Measurements from ENCODE around the gene CYFIP1. TPM values are rescaled to one million over a fixed set of nuclear protein-coding genes. Genes with fewer than 3 reads are reported as not detected.
A peak's percentile ranks its signal among the peaks of the same experiment; 100 is the strongest.

Gene CYFIP1
- 143 TPM for total RNA-seq (2021; ENCODE audit: unreplicated experiment)
- polyA plus RNA-seq (2012), result 111 and 117 TPM in 2 replicates
- Bru-seq, nascent RNA, result percentile 76 among the genes with signal in this experiment
- BruChase-seq, experiment 1, labeled RNA remaining after a 6-hour chase, result percentile 84 among the genes with signal in this experiment
- BruChase-seq, experiment 2, labeled RNA remaining after a 2-hour chase, result percentile 77 among the genes with signal in this experiment
- long read RNA-seq, full-length matches to known transcripts, result 174 of 345 reads
- long read RNA-seq, partial matches to known transcripts, result 123 of 345 reads
- long read RNA-seq, other reads (novel, unspliced or antisense), result 48 of 345 reads

DNA sequence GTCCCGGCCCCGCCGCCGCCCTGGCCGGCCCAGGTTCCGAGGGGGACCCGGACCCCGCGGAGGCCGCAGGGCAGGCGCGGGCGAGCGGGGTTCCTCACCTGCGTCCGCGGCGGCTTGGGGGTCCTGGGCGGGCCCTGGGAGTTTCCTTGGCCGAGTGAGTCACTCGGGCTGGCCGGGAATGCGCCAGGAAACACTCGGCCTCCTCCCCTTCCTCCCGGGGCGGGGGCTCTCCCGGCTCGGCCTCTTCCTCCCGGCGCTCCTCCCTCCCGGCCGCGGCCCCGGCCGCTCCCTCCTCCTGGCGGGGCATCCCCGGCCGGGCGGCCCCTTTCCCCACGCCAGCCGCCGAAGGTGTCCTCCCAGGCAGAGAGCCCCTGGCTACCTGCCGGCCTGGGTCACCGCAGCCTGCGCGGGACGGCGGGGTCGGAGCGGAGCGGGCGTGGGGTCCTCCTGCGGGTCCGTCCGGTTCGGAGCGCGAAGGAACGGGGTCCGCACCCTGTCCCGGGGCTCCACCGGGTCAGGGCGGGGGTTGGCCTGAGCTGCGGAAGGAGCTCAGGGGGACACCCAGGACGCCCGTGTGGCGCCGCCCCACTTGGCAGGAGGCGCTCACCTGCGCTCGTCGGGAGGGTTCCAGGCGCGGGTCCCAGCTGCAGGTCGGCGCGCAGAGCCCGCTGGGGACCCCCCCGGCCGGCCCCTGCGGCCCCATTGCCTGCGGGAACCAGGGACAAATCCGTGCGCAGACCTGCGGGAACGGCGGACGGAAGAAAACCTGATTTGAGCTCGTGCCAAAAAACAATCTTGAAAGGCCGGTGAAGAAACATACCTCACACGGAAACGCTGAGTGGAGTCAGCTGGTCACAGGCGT lies at the start of gene CYFIP1:
CYFIP1 (minus strand) TSS at position 180 of the 862 bp plus-strand sequence. CDS start 33,083 bp downstream, outside the sequence.
- H3K79me2 ChIP-seq (ENCODE audit: insufficient read depth, low read length), result peaks cover 45% of the 10 kb centered on the region
- ChIA-PET CTCF (no interaction called here), POLR2A (no interaction called here), RAD21 (ENCODE audit: low non-redundant PET in 1 of 2, low total read pairs in 2 of 2, uncharacterized antibody in 2 of 2, unreplicated experiment in 2 of 2) (no interaction called here)
- peak within 1 kb of the TSS; percentile 91 to 95 for H3K4me3 ChIP-seq (replicated peaks in 1 of 2; ENCODE audit: low read depth in 1 of 2, low read length in 2 of 2)
- intact Hi-C loops (cut with micrococcal nuclease), result loop anchor here (5.0 kb wide), 1 partner anchor 83 kb away; no protein-coding TSS in a partner anchor
- H3K4me2 ChIP-seq (ENCODE audit: low read length), result peak within 1 kb of the TSS; percentile 87
- H3K9ac ChIP-seq (ENCODE audit: low read length), result peak within 1 kb of the TSS; percentile 80
- no TSS peak for BruUV-seq (replicated peaks)
- DNase-seq (ENCODE audit: low read depth, low spot score) (peak; percentile 61), ATAC-seq (peak; percentile 87)
- H3K27me3 ChIP-seq (ENCODE audit: insufficient read depth, low read length), result no peaks in the 10 kb centered on the region
- H2AFZ ChIP-seq (ENCODE audit: low read depth, low read length, poor library complexity, severe bottlenecking), result no peak within 1 kb of the TSS
- H3K27ac ChIP-seq (ENCODE audit: low read depth, low read length), result peak within 1 kb of the TSS; percentile 93
- H3K9me2 ChIP-seq (ENCODE audit: insufficient read depth), result no peaks in the 10 kb centered on the region
- H4K20me1 ChIP-seq (ENCODE audit: insufficient read depth), result peaks cover 11% of the 10 kb centered on the region; the same call in 1 of the 2 replicates
- peaks cover 15 to 23% of the 10 kb centered on the region in 2 experiments for H3K4me1 ChIP-seq (ENCODE audit: control insufficient read depth in 1 of 2, insufficient read depth in 2 of 2, low read length in 2 of 2)
- TF ChIP-seq, protein P1, sequence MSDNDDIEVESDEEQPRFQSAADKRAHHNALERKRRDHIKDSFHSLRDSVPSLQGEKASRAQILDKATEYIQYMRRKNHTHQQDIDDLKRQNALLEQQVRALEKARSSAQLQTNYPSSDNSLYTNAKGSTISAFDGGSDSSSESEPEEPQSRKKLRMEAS (IDR thresholded peaks at IDR 0.05), result peak; percentile 9; the same call in 1 of the 2 replicates
- TF ChIP-seq JUND (IDR thresholded peaks at IDR 0.05) (peak; percentile 29; the same call in 1 of the 2 replicates), FOSL1 (IDR thresholded peaks at IDR 0.05; ENCODE audit: low read depth) (0 out of 2 replicates have a peak, but pooled peaks have one; percentile 25), POLR2A (IDR thresholded peaks at IDR 0.05; ENCODE audit: borderline replicate concordance, extremely low read depth, insufficient read depth, insufficient read length) (no peak), POLR2AphosphoS5 (IDR thresholded peaks at IDR 0.05; ENCODE audit: low read depth, low read length) (peak; percentile 64), ZFX (IDR thresholded peaks at IDR 0.05) (peak; percentile 67), TCF7L2 (IDR thresholded peaks at IDR 0.05; ENCODE audit: borderline replicate concordance, extremely low read depth, insufficient read depth, insufficient read length) (no peak)
- no peaks in the 10 kb centered on the region for H3K36me3 ChIP-seq (ENCODE audit: control insufficient read depth in 1 of 2, insufficient read depth in 2 of 2, low read length in 2 of 2)
- no peaks in the 10 kb centered on the region for H3K9me3 ChIP-seq (ENCODE audit: control insufficient read depth in 1 of 2, insufficient read depth in 1 of 2, low read depth in 1 of 2, low read length in 2 of 2)

DNA sequence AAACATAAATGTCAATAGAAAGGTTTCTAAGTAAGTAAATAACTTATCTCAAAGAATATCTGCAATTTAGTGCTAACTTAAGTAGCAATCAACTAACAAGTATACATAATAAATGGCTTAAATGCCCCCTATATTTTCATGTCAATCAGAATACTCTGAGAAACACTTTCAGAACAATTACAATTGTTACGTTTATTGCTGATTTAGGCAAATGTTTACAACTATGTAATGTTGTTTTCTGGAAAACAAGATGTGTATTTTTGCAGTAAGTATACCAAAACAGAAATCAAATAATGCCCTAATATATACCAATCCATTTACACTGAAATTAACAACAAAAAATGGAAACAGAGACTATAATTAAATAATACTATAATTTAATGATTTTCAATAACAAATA lies 46.0 kb upstream of the CYFIP1 start:
- Histone ChIP-seq H3K9me2 (ENCODE audit: insufficient read depth) (no peaks in the 10 kb centered on the region), H2AFZ (ENCODE audit: low read depth, low read length, poor library complexity, severe bottlenecking) (no peak overlapping the region), H3K4me1 (ENCODE audit: control insufficient read depth in 1 of 2, insufficient read depth in 2 of 2, low read length in 2 of 2) (no peaks in the 10 kb centered on the region), H3K4me3 (replicated peaks in 1 of 2; ENCODE audit: low read depth in 1 of 2, low read length in 2 of 2) (no peak overlapping the region), H3K36me3 (ENCODE audit: control insufficient read depth in 1 of 2, insufficient read depth in 2 of 2, low read length in 2 of 2) (peaks cover 45 to 89% of the 10 kb centered on the region in 2 experiments), H3K4me2 (ENCODE audit: low read length) (no peak overlapping the region), H3K79me2 (ENCODE audit: insufficient read depth, low read length) (no peaks in the 10 kb centered on the region), H3K27ac (ENCODE audit: low read depth, low read length) (no peak overlapping the region), H4K20me1 (ENCODE audit: insufficient read depth) (no peaks in the 10 kb centered on the region), H3K27me3 (ENCODE audit: insufficient read depth, low read length) (no peaks in the 10 kb centered on the region), H3K9me3 (ENCODE audit: control insufficient read depth in 1 of 2, insufficient read depth in 1 of 2, low read depth in 1 of 2, low read length in 2 of 2) (no peaks in the 10 kb centered on the region), H3K9ac (ENCODE audit: low read length) (no peak overlapping the region)
- CTCF ChIA-PET, result no interaction called here
- POLR2A ChIA-PET, result no interaction called here
- no peak for ATAC-seq
- no peak for DNase-seq (ENCODE audit: low read depth, low spot score)
- intact Hi-C loops (cut with micrococcal nuclease), result no loop called here
- RAD21 ChIA-PET (ENCODE audit: low non-redundant PET in 1 of 2, low total read pairs in 2 of 2, uncharacterized antibody in 2 of 2, unreplicated experiment in 2 of 2), result no interaction called here
- no TSS peak for BruUV-seq (replicated peaks)
- TF ChIP-seq EZH2phosphoT487 (IDR thresholded peaks at IDR 0.05; ENCODE audit: borderline replicate concordance), result no peak
- TF ChIP-seq SRF (IDR thresholded peaks at IDR 0.05; ENCODE audit: low read depth), result no peak
- TF ChIP-seq, protein P2, sequence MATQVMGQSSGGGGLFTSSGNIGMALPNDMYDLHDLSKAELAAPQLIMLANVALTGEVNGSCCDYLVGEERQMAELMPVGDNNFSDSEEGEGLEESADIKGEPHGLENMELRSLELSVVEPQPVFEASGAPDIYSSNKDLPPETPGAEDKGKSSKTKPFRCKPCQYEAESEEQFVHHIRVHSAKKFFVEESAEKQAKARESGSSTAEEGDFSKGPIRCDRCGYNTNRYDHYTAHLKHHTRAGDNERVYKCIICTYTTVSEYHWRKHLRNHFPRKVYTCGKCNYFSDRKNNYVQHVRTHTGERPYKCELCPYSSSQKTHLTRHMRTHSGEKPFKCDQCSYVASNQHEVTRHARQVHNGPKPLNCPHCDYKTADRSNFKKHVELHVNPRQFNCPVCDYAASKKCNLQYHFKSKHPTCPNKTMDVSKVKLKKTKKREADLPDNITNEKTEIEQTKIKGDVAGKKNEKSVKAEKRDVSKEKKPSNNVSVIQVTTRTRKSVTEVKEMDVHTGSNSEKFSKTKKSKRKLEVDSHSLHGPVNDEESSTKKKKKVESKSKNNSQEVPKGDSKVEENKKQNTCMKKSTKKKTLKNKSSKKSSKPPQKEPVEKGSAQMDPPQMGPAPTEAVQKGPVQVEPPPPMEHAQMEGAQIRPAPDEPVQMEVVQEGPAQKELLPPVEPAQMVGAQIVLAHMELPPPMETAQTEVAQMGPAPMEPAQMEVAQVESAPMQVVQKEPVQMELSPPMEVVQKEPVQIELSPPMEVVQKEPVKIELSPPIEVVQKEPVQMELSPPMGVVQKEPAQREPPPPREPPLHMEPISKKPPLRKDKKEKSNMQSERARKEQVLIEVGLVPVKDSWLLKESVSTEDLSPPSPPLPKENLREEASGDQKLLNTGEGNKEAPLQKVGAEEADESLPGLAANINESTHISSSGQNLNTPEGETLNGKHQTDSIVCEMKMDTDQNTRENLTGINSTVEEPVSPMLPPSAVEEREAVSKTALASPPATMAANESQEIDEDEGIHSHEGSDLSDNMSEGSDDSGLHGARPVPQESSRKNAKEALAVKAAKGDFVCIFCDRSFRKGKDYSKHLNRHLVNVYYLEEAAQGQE (IDR thresholded peaks at IDR 0.05; ENCODE audit: low read depth), result no peak
- TF ChIP-seq POLR2AphosphoS5 (IDR thresholded peaks at IDR 0.05; ENCODE audit: low read depth, low read length), result no peak
- no peak for TF ChIP-seq RAD21 (IDR thresholded peaks at IDR 0.05; ENCODE audit: low read depth)
- TF ChIP-seq, protein P1 (IDR thresholded peaks at IDR 0.05), result no peak
- TF ChIP-seq, protein P3, sequence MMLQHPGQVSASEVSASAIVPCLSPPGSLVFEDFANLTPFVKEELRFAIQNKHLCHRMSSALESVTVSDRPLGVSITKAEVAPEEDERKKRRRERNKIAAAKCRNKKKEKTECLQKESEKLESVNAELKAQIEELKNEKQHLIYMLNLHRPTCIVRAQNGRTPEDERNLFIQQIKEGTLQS (IDR thresholded peaks at IDR 0.05), result no peak
- no peak for TF ChIP-seq JUND (IDR thresholded peaks at IDR 0.05)
- no peak for TF ChIP-seq YY1 (IDR thresholded peaks at IDR 0.05; ENCODE audit: extremely low read depth, insufficient replicate concordance, low read depth, low read length)
- no peak for TF ChIP-seq ZFX (IDR thresholded peaks at IDR 0.05)

Data from HCT116 (cell line).